Measurements from ENCODE around the gene OR52E8.

DNA sequence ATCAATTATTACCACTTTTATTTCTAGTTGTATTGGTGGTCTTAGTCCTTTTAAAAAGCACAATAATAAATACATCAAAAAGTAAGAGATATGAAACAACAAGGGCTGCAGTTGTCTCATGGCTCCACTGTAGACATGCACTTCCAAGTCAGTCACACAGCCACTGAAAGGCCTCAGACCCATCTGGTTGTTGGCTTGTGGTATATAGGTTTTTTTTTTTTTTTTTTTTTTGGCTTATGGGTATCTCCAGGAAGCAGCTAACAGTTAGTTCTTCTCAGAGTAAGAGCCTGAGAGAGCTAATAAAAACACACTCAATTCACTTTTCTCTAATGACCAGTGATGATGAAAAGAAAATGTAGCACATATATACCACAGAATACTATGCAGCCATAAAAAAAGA, 9.8 kb downstream of the OR52E8 start:
- no peak for TF ChIP-seq CTCF (conservative IDR thresholded peaks at IDR 0.05; ENCODE audit: low read length)
- no peak for TF ChIP-seq EZH2phosphoT487 (IDR thresholded peaks at IDR 0.05; ENCODE audit: borderline replicate concordance, low read depth, low read length)

Data from OCI-LY7 (cell line).